DND-41 (cell line): ENCODE measurements around the gene IL36B.

ENCODE experiments used
- ATAC-seq: fragments of 200-7000 bp; cut with Tn5 transposase; 3 replicates; pipeline ENCODE4 v1.9.1; 2021; ENCODE audit warnings: low read depth; ENCODE audit not compliant: insufficient read depth
- DNase-seq: peaks from one replicate; pipeline ENCODE4 v3.0.0-alpha.2; 2020
- H2AFZ ChIP-seq: 2 replicates; pipeline ENCODE4 v1.6.0; 2012; ENCODE audit warnings: low read depth, low read length
- H3K27ac ChIP-seq: 2 replicates; pipeline ENCODE4 v1.5.1; 2012; ENCODE audit warnings: low read length, inconsistent platforms
- H3K27me3 ChIP-seq: fragments of 200-600 bp; sonication (generic); 2 replicates; pipeline ENCODE4 v1.6.0; 2012; ENCODE audit warnings: low read length, mild to moderate bottlenecking, inconsistent platforms; ENCODE audit not compliant: insufficient read depth, poor library complexity
- H3K36me3 ChIP-seq: 2 replicates; pipeline ENCODE4 v1.5.1; 2012; ENCODE audit warnings: low read length, inconsistent platforms; ENCODE audit not compliant: insufficient read depth
- H3K4me1 ChIP-seq: 2 replicates; pipeline ENCODE4 v1.5.1; 2012; ENCODE audit warnings: mild to moderate bottlenecking, low read length; ENCODE audit not compliant: insufficient read depth
- H3K4me2 ChIP-seq: 2 replicates; pipeline ENCODE4 v1.6.0; 2012; ENCODE audit warnings: mild to moderate bottlenecking, moderate library complexity, low read length, inconsistent platforms; ENCODE audit not compliant: insufficient read depth
- H3K4me3 ChIP-seq, 2 experiments: fragments of 200-600 bp in 1 of 2; shearing (Covaris generic) in 1 of 2; 2 replicates each; pipeline ENCODE4 v1.5.1; 2012 to 2016; ENCODE audit warnings: inconsistent platforms in 2 of 2, low read length in 2 of 2, mild to moderate bottlenecking in 2 of 2, low read depth in 1 of 2, moderate library complexity in 1 of 2
- H3K79me2 ChIP-seq: 2 replicates; pipeline ENCODE4 v1.6.0; 2012; ENCODE audit warnings: low read length, inconsistent platforms; ENCODE audit not compliant: insufficient read depth
- H3K9ac ChIP-seq: 2 replicates; pipeline ENCODE4 v1.6.0; 2012; ENCODE audit warnings: low read depth, mild to moderate bottlenecking, inconsistent platforms, low read length, moderate library complexity
- H3K9me3 ChIP-seq: 2 replicates; pipeline ENCODE4 v1.5.1; 2012; ENCODE audit warnings: low read length, moderate library complexity, mild to moderate bottlenecking, inconsistent platforms; ENCODE audit not compliant: insufficient read depth, severe bottlenecking
- H4K20me1 ChIP-seq: 2 replicates; pipeline ENCODE4 v1.6.0; 2012; ENCODE audit warnings: low read length; ENCODE audit not compliant: insufficient read depth
- CTCF ChIP-seq: IDR thresholded peaks from 2 replicates; pipeline ENCODE4 v1.5.1; 2012; ENCODE audit warnings: borderline replicate concordance, low read length, moderate library complexity, mild to moderate bottlenecking; ENCODE audit not compliant: poor library complexity, severe bottlenecking; ENCODE audit errors: extremely low read depth
- EZH2 ChIP-seq: IDR thresholded peaks from 3 replicates; pipeline ENCODE4 v1.6.1; 2012; ENCODE audit warnings: borderline replicate concordance, low read depth, mild to moderate bottlenecking, moderate library complexity, low read length, inconsistent platforms; ENCODE audit not compliant: severe bottlenecking

The IL36B gene

DNA sequence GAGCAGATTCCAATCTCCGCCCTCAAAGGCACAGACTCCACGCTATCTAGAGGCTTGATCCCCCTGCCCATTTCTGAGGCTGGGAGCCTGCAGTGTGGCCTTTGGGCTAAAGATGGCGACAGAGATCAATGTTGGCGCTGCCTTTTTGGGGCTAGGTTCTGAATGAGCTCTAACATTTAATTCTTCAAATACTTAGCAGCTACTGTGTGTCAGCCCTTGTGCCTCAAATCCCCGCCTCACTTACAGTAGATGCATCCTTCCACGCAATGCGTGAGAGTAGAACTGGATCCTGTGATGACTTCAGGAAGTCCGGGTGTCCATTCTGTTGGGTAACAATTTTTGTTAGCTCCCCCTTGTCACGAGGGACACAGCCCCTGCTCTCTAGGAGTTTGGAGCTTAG lies 27.5 kb upstream of the IL36B start:
- Histone ChIP-seq H3K36me3 (no peaks in the 10 kb centered on the region), H2AFZ (no peak overlapping the region), H3K9ac (no peak overlapping the region), H3K4me1 (no peaks in the 10 kb centered on the region), H3K27ac (no peak overlapping the region), H3K9me3 (no peaks in the 10 kb centered on the region), H3K4me3 (no peak overlapping the region), H3K4me2 (no peak overlapping the region), H3K79me2 (no peaks in the 10 kb centered on the region), H3K27me3 (peaks cover 27% of the 10 kb centered on the region), H4K20me1 (no peaks in the 10 kb centered on the region)
- TF ChIP-seq CTCF (peak; percentile 87), EZH2 (no peak)
- peak; percentile 48 for DNase-seq
- peak; percentile 88 for ATAC-seq

DNA sequence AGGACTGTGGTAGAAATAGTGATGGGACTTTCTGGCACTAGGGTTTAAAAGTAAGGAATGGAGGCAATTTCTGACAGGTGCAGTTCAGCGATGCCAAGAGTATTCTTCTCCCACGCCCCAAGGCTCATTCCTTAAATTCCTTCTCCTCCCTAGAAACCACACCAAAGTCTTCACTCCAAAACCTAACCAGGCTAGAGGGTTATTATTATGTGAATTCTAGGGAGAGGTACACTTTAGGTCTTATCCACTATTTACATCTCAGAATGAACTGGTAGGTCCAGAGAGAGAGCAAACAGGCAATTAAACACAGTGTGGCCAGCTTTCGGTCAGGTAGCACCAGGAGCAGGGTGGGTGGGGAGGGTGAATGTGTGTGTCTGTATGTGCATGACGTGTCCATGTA lies 26.5 kb upstream of the IL36B start:
- Histone ChIP-seq H3K27ac (no peak overlapping the region), H3K36me3 (no peaks in the 10 kb centered on the region), H3K9me3 (no peaks in the 10 kb centered on the region), H3K9ac (no peak overlapping the region), H3K79me2 (no peaks in the 10 kb centered on the region), H2AFZ (no peak overlapping the region), H3K4me2 (no peak overlapping the region), H4K20me1 (no peaks in the 10 kb centered on the region), H3K27me3 (peaks cover 37% of the 10 kb centered on the region), H3K4me3 (no peak overlapping the region), H3K4me1 (no peaks in the 10 kb centered on the region)
- no peak for TF ChIP-seq EZH2
- no peak for TF ChIP-seq CTCF
- ATAC-seq (no peak), DNase-seq (no peak)

DNA sequence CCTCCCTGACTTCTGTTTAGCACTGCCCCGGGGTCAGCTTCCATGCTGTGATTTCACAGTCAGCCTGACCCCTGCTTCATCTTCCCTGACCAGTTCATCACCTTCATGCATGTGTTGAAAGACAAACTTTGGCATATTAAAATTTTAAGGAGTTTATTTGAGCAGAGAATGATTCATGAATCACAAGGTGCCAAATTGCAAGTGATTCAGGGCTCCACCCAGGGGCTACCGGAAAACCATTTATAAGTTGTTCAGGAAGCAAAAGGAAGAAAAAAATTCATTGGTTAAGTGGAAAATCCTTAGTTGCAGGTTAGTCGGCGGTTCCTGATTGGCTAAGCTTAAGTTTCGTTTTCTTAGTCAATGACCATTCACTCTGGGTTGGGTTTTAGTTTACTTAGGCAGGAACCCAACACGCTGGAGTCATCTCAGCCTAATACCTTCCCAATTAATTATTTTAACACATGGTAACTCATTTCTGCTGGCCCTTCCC lies 25.7 kb upstream of the IL36B start:
- Histone ChIP-seq H3K4me2 (no peak overlapping the region), H3K79me2 (no peaks in the 10 kb centered on the region), H3K27me3 (peaks cover 41% of the 10 kb centered on the region), H3K27ac (no peak overlapping the region), H2AFZ (no peak overlapping the region), H3K36me3 (no peaks in the 10 kb centered on the region), H3K4me1 (no peaks in the 10 kb centered on the region), H3K4me3 (no peak overlapping the region), H3K9me3 (no peaks in the 10 kb centered on the region), H4K20me1 (no peaks in the 10 kb centered on the region), H3K9ac (no peak overlapping the region)
- ATAC-seq (no peak), DNase-seq (no peak)
- TF ChIP-seq CTCF = no peak
- TF ChIP-seq EZH2 = no peak

DNA sequence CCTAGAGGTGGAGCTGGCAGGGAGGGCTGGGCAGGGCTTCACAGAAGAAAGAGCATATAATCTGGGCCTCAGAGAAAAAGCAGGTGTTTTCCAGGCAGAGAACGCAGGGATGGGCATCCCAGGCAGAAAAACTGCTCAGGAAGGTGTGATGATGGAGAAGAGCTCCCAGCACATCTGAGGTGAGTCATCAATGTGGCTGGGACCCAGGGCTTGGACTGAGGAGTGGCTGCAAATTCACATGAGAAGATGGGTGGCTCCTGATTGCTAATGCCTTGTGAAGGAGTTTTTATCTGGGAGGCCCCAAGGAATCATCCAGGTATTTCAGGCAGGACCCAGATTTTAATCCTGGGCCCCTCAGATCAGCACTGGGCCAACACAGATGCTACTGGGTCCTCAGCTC lies 25.3 kb upstream of the IL36B start:
- H3K4me2 ChIP-seq = no peak overlapping the region

More for the DNA sequence above, 25.3 kb upstream of the IL36B start:
- ATAC-seq = no peak
- no peaks in the 10 kb centered on the region for H3K4me1 ChIP-seq
- H3K9ac ChIP-seq = no peak overlapping the region
- H3K27ac ChIP-seq = no peak overlapping the region
- no peak overlapping the region for H2AFZ ChIP-seq
- no peaks in the 10 kb centered on the region for H3K36me3 ChIP-seq
- no peaks in the 10 kb centered on the region for H3K79me2 ChIP-seq
- no peaks in the 10 kb centered on the region for H4K20me1 ChIP-seq
- no peak for TF ChIP-seq EZH2
- no peak for TF ChIP-seq CTCF
- H3K4me3 ChIP-seq = no peak overlapping the region
- no peaks in the 10 kb centered on the region for H3K9me3 ChIP-seq
- H3K27me3 ChIP-seq = peaks cover 41% of the 10 kb centered on the region
- DNase-seq = no peak
